OCI-LY7 (cell line): ENCODE results near the gene EHD3. TPM values are rescaled to one million over a fixed set of nuclear protein-coding genes. Genes with fewer than 3 reads are reported as not detected.
A peak's percentile ranks its signal among the peaks of the same experiment; 100 is the strongest.

Source experiments
- BruUV-seq: library from RNA; stranded (reverse); fragments of 400-500 nt; replicated peaks from 2 replicates; lab custom pipeline; 2021; lab: Mats Ljungman, UMichigan
- CTCF ChIA-PET: fragments of 300-600 bp; sonication (Branson Sonifier 250); formaldehyde crosslinking; loops from one replicate; lab custom pipeline; 2022; ENCODE audit warnings: antibody characterized with exemption; ENCODE audit not compliant: unreplicated experiment; lab: Charles Lee
- POLR2A ChIA-PET: fragments of 300-600 bp; sonication (Branson Sonifier 250); formaldehyde crosslinking; loops from one replicate; lab custom pipeline; 2022; ENCODE audit warnings: antibody characterized with exemption; lab: Charles Lee
- DNase-seq: peaks from one replicate; pipeline ENCODE4 v3.0.0-alpha.2; 2015; ENCODE audit warnings: low spot score
- H2AFZ ChIP-seq: fragments of 200-600 bp; sonication (generic), shearing (Covaris generic); 2 replicates; pipeline ENCODE4 v1.6.1; 2014; ENCODE audit warnings: mild to moderate bottlenecking, antibody characterized with exemption, low read length, moderate library complexity
- H3K27ac ChIP-seq: fragments of 200-600 bp; sonication (generic); 2 replicates; pipeline ENCODE4 v1.5.1; 2014; ENCODE audit warnings: mixed run types, low read depth, mild to moderate bottlenecking, moderate library complexity, low read length, inconsistent platforms; ENCODE audit not compliant: poor library complexity, severe bottlenecking
- H3K36me3 ChIP-seq: fragments of 200-600 bp; sonication (generic); 2 replicates; pipeline ENCODE4 v1.6.1; 2014; ENCODE audit warnings: mild to moderate bottlenecking, antibody characterized with exemption, low read length, moderate library complexity, mixed read lengths; ENCODE audit not compliant: insufficient read depth
- H3K4me1 ChIP-seq: fragments of 200-600 bp; sonication (generic); 2 replicates; pipeline ENCODE4 v1.5.1; 2014; ENCODE audit warnings: mild to moderate bottlenecking, low read length; ENCODE audit not compliant: insufficient read depth, poor library complexity, severe bottlenecking
- H3K4me2 ChIP-seq: fragments of 200-600 bp; sonication (generic); 2 replicates; pipeline ENCODE4 v1.6.1; 2014; ENCODE audit warnings: mild to moderate bottlenecking, low read length
- H3K4me3 ChIP-seq: fragments of 200-600 bp; sonication (generic); 2 replicates; pipeline ENCODE4 v1.5.1; 2014; ENCODE audit warnings: mild to moderate bottlenecking, low read depth, low read length; ENCODE audit not compliant: poor library complexity, severe bottlenecking
- H3K79me2 ChIP-seq: fragments of 200-600 bp; sonication (generic); 2 replicates; pipeline ENCODE4 v1.6.1; 2016; ENCODE audit warnings: low read depth, mild to moderate bottlenecking, low read length, moderate library complexity, mixed read lengths; ENCODE audit not compliant: insufficient read depth
- H3K9me2 ChIP-seq: fragments of 200-600 bp; sonication (generic); 2 replicates; pipeline ENCODE4 v1.6.1; 2016; ENCODE audit warnings: mild to moderate bottlenecking, low read length, mixed read lengths; ENCODE audit not compliant: insufficient read depth
- H3K9me3 ChIP-seq: fragments of 200-600 bp; sonication (generic); 2 replicates; pipeline ENCODE4 v1.6.1; 2014; ENCODE audit warnings: mild to moderate bottlenecking, mixed run types, low read length, mixed read lengths
- H4K20me1 ChIP-seq: fragments of 200-600 bp; sonication (generic); 2 replicates; pipeline ENCODE4 v1.6.1; 2014; ENCODE audit warnings: mild to moderate bottlenecking, antibody characterized with exemption, low read length, moderate library complexity, mixed read lengths; ENCODE audit not compliant: insufficient read depth
- EZH2phosphoT487 ChIP-seq: fragments of 200-600 bp; sonication (generic); IDR thresholded peaks from 2 replicates; pipeline ENCODE4 v1.6.1; 2018; ENCODE audit warnings: low read depth, borderline replicate concordance, mild to moderate bottlenecking, mixed run types, antibody characterized with exemption, low read length, moderate library complexity, mixed read lengths
- intact Hi-C: fragments of 100-400 bp; cut with micrococcal nuclease; formaldehyde crosslinking; loops from one replicate; pipeline ENCODE4 v1.10.0; 2022; ENCODE audit not compliant: unreplicated experiment
- total RNA-seq, 2 experiments: library from RNA; depleted of rRNA in 1 of 2; stranded (reverse); fragments of >200 nt in 1 of 2; shearing (Covaris generic) in 1 of 2; gene quantifications; 2 replicates each; pipeline ENCODE4 v1.2.3, GENCODE V29; 2014 to 2022
- TF ChIP-seq, protein P1 (sequence below): fragments of 200-600 bp; sonication (generic); conservative IDR thresholded peaks from 2 replicates; pipeline ENCODE4 v1.5.1; 2014; ENCODE audit warnings: mild to moderate bottlenecking, antibody characterized with exemption, low read length, moderate library complexity, mixed read lengths

EHD3 gene
- total RNA-seq, 2 experiments from 2014 or later, result 0.73 to 3.4 TPM

DNA sequence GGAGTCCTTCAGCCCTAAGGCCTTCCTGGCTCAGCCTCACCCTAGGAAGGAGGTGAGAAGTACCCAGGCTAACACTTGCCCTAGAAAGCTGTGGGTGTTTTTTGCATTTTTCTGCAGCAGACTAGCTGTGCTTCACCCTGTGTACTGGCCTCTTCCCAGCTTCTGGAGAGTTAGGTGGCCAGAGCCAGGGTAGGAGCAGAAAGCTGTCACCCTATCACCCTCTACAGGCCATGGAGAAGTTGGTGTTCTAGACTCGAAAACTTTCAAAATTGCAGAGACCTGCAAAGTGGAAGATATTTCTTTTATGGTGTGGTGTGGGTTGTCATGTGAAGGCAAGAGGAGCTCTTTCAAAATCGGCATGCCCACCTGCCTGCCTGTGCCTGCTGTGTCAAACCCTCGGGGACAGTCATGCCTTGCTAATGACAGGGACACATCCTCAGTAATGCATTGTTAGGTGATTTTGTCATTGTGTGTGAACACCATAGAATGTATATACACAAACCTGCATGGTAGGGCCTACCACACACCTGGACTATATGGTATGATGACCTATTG is 29.8 kb downstream of the EHD3 start:
- BruUV-seq, result no TSS peak
- POLR2A ChIA-PET, result interaction anchor here (1.1 to 1.8 kb wide), 2 partner anchors 10 to 30 kb away, joined by 3 to 4 read pairs; partner anchors contain the start of gene EHD3
- CTCF ChIA-PET, result interaction anchor here (1.3 to 2.2 kb wide), 3 partner anchors 8 to 94 kb away, joined by 4 to 11 read pairs (median 4); no protein-coding TSS in a partner anchor

DNA sequence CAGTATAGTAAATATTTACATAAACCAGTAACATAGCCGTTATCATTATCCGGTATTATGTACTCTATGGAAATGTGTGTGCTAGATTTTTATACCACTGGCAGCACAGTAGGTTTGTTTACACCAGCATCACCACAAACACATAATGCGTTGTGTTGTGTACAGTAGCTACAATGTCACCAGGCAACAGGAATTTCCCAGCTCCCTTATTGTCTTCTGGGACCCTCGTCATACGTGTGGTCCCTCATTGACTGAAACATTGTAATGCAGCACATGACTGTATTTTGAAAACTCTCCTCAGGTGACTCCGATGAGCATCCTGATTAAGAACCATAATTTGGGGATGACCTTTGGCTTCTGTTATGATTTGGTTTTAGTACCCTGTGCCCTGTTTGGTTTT is 31.3 kb downstream of the EHD3 start:
- no peaks in the 10 kb centered on the region for H3K79me2 ChIP-seq
- no peak overlapping the region for H3K4me2 ChIP-seq
- no peak overlapping the region for H3K4me3 ChIP-seq
- TF ChIP-seq, protein P1, sequence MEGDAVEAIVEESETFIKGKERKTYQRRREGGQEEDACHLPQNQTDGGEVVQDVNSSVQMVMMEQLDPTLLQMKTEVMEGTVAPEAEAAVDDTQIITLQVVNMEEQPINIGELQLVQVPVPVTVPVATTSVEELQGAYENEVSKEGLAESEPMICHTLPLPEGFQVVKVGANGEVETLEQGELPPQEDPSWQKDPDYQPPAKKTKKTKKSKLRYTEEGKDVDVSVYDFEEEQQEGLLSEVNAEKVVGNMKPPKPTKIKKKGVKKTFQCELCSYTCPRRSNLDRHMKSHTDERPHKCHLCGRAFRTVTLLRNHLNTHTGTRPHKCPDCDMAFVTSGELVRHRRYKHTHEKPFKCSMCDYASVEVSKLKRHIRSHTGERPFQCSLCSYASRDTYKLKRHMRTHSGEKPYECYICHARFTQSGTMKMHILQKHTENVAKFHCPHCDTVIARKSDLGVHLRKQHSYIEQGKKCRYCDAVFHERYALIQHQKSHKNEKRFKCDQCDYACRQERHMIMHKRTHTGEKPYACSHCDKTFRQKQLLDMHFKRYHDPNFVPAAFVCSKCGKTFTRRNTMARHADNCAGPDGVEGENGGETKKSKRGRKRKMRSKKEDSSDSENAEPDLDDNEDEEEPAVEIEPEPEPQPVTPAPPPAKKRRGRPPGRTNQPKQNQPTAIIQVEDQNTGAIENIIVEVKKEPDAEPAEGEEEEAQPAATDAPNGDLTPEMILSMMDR, result no peak
- TF ChIP-seq EZH2phosphoT487, result no peak
- ChIA-PET CTCF (no interaction called here), POLR2A (interaction anchor here (2.0 kb wide), 1 partner anchor 11 kb away, joined by 6 read pairs; no protein-coding TSS in a partner anchor)
- no peaks in the 10 kb centered on the region for H3K9me2 ChIP-seq
- DNase-seq, result no peak
- no peaks in the 10 kb centered on the region for H3K36me3 ChIP-seq
- H3K9me3 ChIP-seq, result no peaks in the 10 kb centered on the region
- no TSS peak for BruUV-seq
- intact Hi-C loops, result no loop called here
- H2AFZ ChIP-seq, result no peak overlapping the region
- H3K4me1 ChIP-seq, result peaks cover 19% of the 10 kb centered on the region
- no peak overlapping the region for H3K27ac ChIP-seq
- no peaks in the 10 kb centered on the region for H4K20me1 ChIP-seq

More for the DNA sequence above, 29.8 kb downstream of the EHD3 start:
- no peak overlapping the region for H3K4me2 ChIP-seq
- H3K27ac ChIP-seq, result no peak overlapping the region
- H3K79me2 ChIP-seq, result no peaks in the 10 kb centered on the region
- TF ChIP-seq EZH2phosphoT487, result no peak
- TF ChIP-seq, protein P1, result peak; percentile 77
- no peaks in the 10 kb centered on the region for H3K36me3 ChIP-seq
- no peak overlapping the region for H3K4me3 ChIP-seq
- peaks cover 22% of the 10 kb centered on the region for H3K4me1 ChIP-seq
- no peaks in the 10 kb centered on the region for H4K20me1 ChIP-seq
- H2AFZ ChIP-seq, result peak overlapping the region; percentile 2; the same call in 1 of the 2 replicates
- peak; percentile 42 for DNase-seq
- intact Hi-C loops, result loop anchor here (2.0 kb wide), 1 partner anchor 125 kb away; the partner anchor contains the start of gene GALNT14
- H3K9me2 ChIP-seq, result no peaks in the 10 kb centered on the region
- no peaks in the 10 kb centered on the region for H3K9me3 ChIP-seq

DNA sequence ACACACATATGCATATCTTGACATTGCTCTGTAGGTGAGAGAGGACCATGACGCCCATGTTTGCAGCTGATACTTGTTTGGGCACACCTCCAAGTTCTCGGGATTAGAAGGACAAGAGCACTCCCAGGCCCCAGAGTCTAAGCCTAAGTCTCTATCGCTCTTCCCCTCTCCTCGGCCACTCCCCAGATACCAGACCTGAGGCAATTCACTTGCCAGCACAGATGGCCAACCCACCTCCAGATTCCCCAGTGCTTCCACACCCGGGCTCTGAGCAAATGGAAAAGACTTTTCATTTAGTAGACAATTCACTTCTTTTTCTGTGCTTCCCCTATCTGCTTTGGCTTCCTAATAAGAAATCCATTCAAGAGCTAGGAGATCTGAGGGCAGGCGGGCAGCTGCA is 32.9 kb downstream of the EHD3 start:
- no peaks in the 10 kb centered on the region for H3K36me3 ChIP-seq
- H3K9me2 ChIP-seq, result no peaks in the 10 kb centered on the region
- POLR2A ChIA-PET, result no interaction called here
- H3K4me1 ChIP-seq, result peaks cover 19% of the 10 kb centered on the region
- H3K4me3 ChIP-seq, result no peak overlapping the region
- no peak overlapping the region for H2AFZ ChIP-seq
- BruUV-seq, result no TSS peak
- no peak overlapping the region for H3K27ac ChIP-seq
- no peaks in the 10 kb centered on the region for H4K20me1 ChIP-seq
- no peaks in the 10 kb centered on the region for H3K9me3 ChIP-seq
- no peaks in the 10 kb centered on the region for H3K79me2 ChIP-seq
- no peak overlapping the region for H3K4me2 ChIP-seq
- DNase-seq, result no peak
- TF ChIP-seq, protein P1, result no peak
- TF ChIP-seq EZH2phosphoT487, result no peak
- CTCF ChIA-PET, result interaction anchor here (1.3 kb wide), 1 partner anchor 10 kb away, joined by 3 read pairs; no protein-coding TSS in a partner anchor
- intact Hi-C loops, result no loop called here
